Cardiac fibroblast (primary cell): Measurements from ENCODE around the gene SLC16A8.

Experiments
- DNase-seq, 2 donors: peaks; one replicate each; pipeline versions ENCODE4 v3.0.0 to v3.0.0-alpha.2; 2010; ENCODE audit warnings: low read depth in 2 of 2
- H3K4me3 ChIP-seq, 2 donors: replicated peaks in 1 of 2; 1 replicate in 1 of 2; 2 replicates in 1 of 2; pipeline ENCODE4 v1.5.1; 2011; ENCODE audit warnings: low read depth in 2 of 2, low read length in 2 of 2, mild to moderate bottlenecking in 2 of 2, moderate library complexity in 1 of 2
- TF ChIP-seq, protein P1 (sequence below): IDR thresholded peaks from one replicate; pipeline ENCODE4 v1.5.1; 2011; ENCODE audit warnings: low read depth, mild to moderate bottlenecking, low read length, inconsistent platforms

SLC16A8 gene

DNA sequence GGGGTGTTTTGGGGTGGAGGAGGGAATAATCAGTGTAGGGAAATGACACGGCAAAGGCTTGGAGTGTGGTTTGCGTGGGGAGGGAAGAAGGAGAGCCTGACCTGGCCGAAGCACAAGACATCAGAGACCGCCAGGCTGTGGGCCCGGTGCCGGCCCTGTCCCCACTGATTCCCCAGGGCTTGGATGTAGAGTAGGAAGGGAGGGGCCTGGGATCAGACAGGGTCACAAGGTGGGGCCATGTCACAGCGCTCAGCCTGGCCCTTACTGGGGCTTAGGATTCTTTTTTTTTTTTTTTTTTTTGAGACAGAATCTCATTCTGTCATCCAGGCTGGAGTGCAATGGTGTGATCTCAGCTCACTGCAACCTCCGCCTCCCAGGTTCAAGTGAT, 17.0 kb downstream of the SLC16A8 start:
- H3K4me3 ChIP-seq, result no peak overlapping the region
- TF ChIP-seq, protein P1, sequence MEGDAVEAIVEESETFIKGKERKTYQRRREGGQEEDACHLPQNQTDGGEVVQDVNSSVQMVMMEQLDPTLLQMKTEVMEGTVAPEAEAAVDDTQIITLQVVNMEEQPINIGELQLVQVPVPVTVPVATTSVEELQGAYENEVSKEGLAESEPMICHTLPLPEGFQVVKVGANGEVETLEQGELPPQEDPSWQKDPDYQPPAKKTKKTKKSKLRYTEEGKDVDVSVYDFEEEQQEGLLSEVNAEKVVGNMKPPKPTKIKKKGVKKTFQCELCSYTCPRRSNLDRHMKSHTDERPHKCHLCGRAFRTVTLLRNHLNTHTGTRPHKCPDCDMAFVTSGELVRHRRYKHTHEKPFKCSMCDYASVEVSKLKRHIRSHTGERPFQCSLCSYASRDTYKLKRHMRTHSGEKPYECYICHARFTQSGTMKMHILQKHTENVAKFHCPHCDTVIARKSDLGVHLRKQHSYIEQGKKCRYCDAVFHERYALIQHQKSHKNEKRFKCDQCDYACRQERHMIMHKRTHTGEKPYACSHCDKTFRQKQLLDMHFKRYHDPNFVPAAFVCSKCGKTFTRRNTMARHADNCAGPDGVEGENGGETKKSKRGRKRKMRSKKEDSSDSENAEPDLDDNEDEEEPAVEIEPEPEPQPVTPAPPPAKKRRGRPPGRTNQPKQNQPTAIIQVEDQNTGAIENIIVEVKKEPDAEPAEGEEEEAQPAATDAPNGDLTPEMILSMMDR, result no peak
- DNase-seq, result no peak

GRCh38 chr22:38066381-38067027, 17.5 kb downstream of the SLC16A8 start:
- H3K4me3 ChIP-seq, result no peak overlapping the region
- TF ChIP-seq, protein P1, result no peak
- no peak for DNase-seq

DNA sequence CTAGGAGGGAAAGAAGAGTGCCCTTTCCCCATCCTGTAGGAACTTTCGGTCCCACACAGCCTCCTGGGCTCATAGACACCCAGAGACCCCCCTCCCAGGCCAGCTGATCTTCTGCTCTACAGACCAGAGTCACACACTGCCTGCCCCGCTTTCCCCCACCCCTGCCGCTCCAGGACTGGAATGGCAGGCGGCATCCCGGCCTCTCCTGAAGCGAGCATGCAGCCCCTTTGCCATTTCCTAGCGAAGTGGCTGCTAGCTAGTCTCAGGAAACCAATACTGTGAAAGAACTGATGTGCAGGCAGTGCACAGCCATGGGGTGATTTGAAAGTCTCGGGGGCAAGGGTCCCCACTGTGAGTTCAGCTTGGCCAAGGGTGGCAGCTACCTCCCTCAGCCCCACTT, 18.4 kb downstream of the SLC16A8 start:
- no peak overlapping the region for H3K4me3 ChIP-seq
- TF ChIP-seq, protein P1, result no peak
- no peak for DNase-seq

DNA sequence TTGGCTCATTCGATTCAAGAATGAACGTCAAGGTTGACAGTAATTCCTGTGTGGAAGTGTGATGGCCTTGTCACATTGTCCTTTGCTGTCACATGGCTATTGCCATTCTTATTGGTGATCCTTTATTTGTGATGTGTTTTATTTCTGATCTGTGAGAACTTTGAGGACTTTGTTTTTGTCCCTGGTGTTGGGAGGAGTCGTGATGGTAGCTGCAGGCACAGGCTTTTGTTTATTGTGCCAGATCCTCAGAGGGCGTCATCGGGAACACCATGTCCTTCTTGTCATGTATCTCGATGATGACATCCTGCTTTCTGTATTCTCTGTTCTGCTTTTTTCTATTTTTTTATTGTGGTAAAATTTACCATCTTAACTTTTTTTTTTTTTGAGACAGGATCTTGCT, 21.2 kb downstream of the SLC16A8 start:
- DNase-seq, result no peak
- TF ChIP-seq, protein P1, result no peak
- no peak overlapping the region for H3K4me3 ChIP-seq

DNA sequence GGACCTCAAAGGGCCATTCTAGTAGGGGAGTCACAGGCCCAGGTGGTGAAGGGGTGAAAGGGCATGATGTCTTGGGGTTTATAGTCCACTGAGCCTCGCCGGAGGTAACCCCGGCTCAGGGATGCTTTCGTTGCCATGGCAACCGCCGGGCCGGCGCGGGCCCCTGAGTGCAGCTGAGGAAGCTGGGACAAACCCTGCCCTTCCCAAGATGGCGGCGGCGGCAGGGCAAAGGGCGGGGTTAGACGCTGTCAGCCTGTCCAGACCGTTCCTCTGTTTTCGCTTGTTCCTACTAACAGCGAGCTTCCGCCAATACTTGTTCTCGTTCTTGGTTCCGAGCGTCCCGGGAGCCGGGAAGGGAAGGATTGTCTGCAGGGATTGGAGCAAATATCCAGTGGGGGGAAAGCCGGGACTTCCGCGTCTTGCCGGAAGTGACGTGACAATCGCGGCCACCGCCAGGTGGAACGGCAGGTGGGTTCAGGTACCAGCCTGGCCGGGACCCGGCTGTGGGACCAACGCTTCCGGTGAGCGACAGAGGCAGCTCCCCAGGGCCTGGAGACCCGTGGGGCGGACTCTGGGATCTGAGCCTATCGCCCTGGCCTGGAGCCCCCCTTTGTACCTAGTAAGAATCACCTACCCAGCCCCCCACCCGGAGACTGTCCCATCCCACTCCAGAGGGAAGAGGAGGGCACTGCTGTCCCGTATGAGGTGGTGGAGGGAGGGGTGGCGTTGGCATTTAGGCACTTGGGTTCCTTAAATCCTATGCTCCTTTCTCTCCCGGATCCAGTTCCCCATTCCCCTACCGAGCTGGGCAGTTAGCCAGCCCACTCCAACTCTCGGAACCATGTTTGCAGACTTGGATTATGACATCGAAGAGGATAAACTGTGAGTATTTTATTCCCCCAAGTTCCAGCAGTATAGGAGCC, 26.8 kb downstream of the SLC16A8 start, which contains the start of gene PICK1:
Gene PICK1, plus strand, starts transcription at position 436 of the 923 bp plus-strand sequence. Its CDS starts 406 bp downstream, at position 842.
- TF ChIP-seq, protein P1, result no peak
- peak; percentile 85 to 96 for DNase-seq
- peak within 1 kb of the TSS; percentile 63 to 77 for H3K4me3 ChIP-seq

GRCh38 chr22:38051900-38052862, 31.8 kb downstream of the SLC16A8 start:
- TF ChIP-seq, protein P1, result peak; percentile 69
- no peak overlapping the region for H3K4me3 ChIP-seq
- DNase-seq, result peak; percentile 76 to 78
